Neural crest cell (in vitro differentiated cells): Measurements from ENCODE around the gene HDAC1. TPM values are rescaled to one million over a fixed set of nuclear protein-coding genes. Genes with fewer than 3 reads are reported as not detected.
A peak's percentile ranks its signal among the peaks of the same experiment; 100 is the strongest.
"Not testable (repeated sequence)": the region's sequence is repeated elsewhere in the genome, so short reads cannot be mapped to it uniquely, and the experiment has no call there.

Experiments used
- DNase-seq: peaks from one replicate; pipeline ENCODE4 v3.0.0; 2021; ENCODE audit warnings: low read depth, mixed read lengths, low spot score
- H3K27ac Mint-ChIP-seq: one replicate; pipeline ENCODE4 v1.8.0; 2021; ENCODE audit warnings: mild to moderate bottlenecking, mixed read lengths; ENCODE audit not compliant: unreplicated experiment
- H3K27me3 Mint-ChIP-seq: 2 replicates; pipeline ENCODE4 v1.8.0; 2021; ENCODE audit warnings: low read depth, mild to moderate bottlenecking, mixed read lengths
- H3K36me3 Mint-ChIP-seq: 2 replicates; pipeline ENCODE4 v1.8.0; 2021; ENCODE audit warnings: low read depth, mild to moderate bottlenecking, mixed read lengths
- H3K4me1 Mint-ChIP-seq: 2 replicates; pipeline ENCODE4 v1.8.0; 2021; ENCODE audit warnings: mixed read lengths
- H3K4me3 Mint-ChIP-seq: one replicate; pipeline ENCODE4 v1.8.0; 2021; ENCODE audit warnings: mild to moderate bottlenecking, mixed read lengths
- H3K9me3 Mint-ChIP-seq: 2 replicates; pipeline ENCODE4 v1.8.0; 2021; ENCODE audit warnings: mixed read lengths
- CTCF ChIP-seq: fragments of 200-600 bp; sonication (generic); conservative IDR thresholded peaks from 2 replicates; pipeline ENCODE4 v1.5.0; 2021; ENCODE audit warnings: antibody characterized with exemption, mild to moderate bottlenecking
- total RNA-seq: library from RNA; stranded (reverse); gene quantifications from 2 replicates; pipeline ENCODE4 v1.2.1, GENCODE V29; 2021

HDAC1 gene
- total RNA-seq, 1 donor from 2014 or later: 130 TPM

- Mint-ChIP-seq H3K27ac (peak overlapping the region; percentile 69), H3K4me3 (no peak overlapping the region), H3K27me3 (peaks cover 20% of the 10 kb centered on the region), H3K4me1 (peaks cover 7% of the 10 kb centered on the region), H3K36me3 (no peaks in the 10 kb centered on the region), H3K9me3 (no peaks in the 10 kb centered on the region)
- no peak for DNase-seq
- TF ChIP-seq CTCF: no peak
Measured at GRCh38 chr1:32273391-32274208, 18.3 kb upstream of the HDAC1 start.

- Mint-ChIP-seq H3K36me3 (no peaks in the 10 kb centered on the region), H3K9me3 (no peaks in the 10 kb centered on the region), H3K27ac (no peak overlapping the region), H3K4me3 (no peak overlapping the region), H3K4me1 (peaks cover 7% of the 10 kb centered on the region), H3K27me3 (peaks cover 20% of the 10 kb centered on the region)
- no peak for DNase-seq
- TF ChIP-seq CTCF: no peak
Measured at GRCh38 chr1:32274646-32275340, 17.1 kb upstream of the HDAC1 start.

GRCh38 chr1:32275424-32275823 lies 16.5 kb upstream of the HDAC1 start:
- no peak overlapping the region for H3K4me3 Mint-ChIP-seq
- H3K36me3 Mint-ChIP-seq: no peaks in the 10 kb centered on the region
- H3K27me3 Mint-ChIP-seq: peaks cover 20% of the 10 kb centered on the region
- no peak for TF ChIP-seq CTCF
- H3K27ac Mint-ChIP-seq: no peak overlapping the region
- no peak for DNase-seq
- H3K9me3 Mint-ChIP-seq: no peaks in the 10 kb centered on the region
- H3K4me1 Mint-ChIP-seq: peaks cover 7% of the 10 kb centered on the region

- Mint-ChIP-seq H3K4me3 (no peak overlapping the region), H3K4me1 (peaks cover 7% of the 10 kb centered on the region), H3K27ac (no peak overlapping the region), H3K36me3 (no peaks in the 10 kb centered on the region), H3K9me3 (no peaks in the 10 kb centered on the region), H3K27me3 (peaks cover 20% of the 10 kb centered on the region)
- DNase-seq: no peak
- no peak for TF ChIP-seq CTCF
Measured at GRCh38 chr1:32276032-32276782, 15.7 kb upstream of the HDAC1 start.

GRCh38 chr1:32284777-32285176 lies 7.1 kb upstream of the HDAC1 start:
- H3K36me3 Mint-ChIP-seq, H3K27ac Mint-ChIP-seq, H3K4me3 Mint-ChIP-seq, H3K27me3 Mint-ChIP-seq, DNase-seq, H3K9me3 Mint-ChIP-seq, H3K4me1 Mint-ChIP-seq: not testable (repeated sequence)
